MM.1S (cell line): ENCODE measurements around the gene CLK1.

Experiments
- DNase-seq: peaks from one replicate; pipeline ENCODE4 v3.0.0-alpha.2; 2015
- H2AFZ ChIP-seq: fragments of 300-600 bp; sonication (generic); 2 replicates; pipeline ENCODE4 v1.6.0; 2016; ENCODE audit warnings: antibody characterized with exemption, low read length
- H3F3A ChIP-seq: fragments of 300-600 bp; sonication (generic); 2 replicates; pipeline ENCODE4 v1.6.1; 2016; ENCODE audit warnings: mild to moderate bottlenecking, antibody characterized with exemption, low read length, moderate library complexity, mixed read lengths; ENCODE audit not compliant: insufficient read depth
- H3K27ac ChIP-seq: fragments of 300-600 bp; sonication (generic); 2 replicates; pipeline ENCODE4 v1.5.1; 2016; ENCODE audit warnings: mild to moderate bottlenecking, low read length
- H3K27me3 ChIP-seq: fragments of 300-600 bp; sonication (generic); replicated peaks from 2 replicates; pipeline ENCODE4 v1.6.0; 2016; ENCODE audit warnings: low read length; ENCODE audit not compliant: insufficient read depth
- H3K36me3 ChIP-seq: fragments of 300-600 bp; sonication (generic); replicated peaks from 2 replicates; pipeline ENCODE4 v1.6.1; 2016; ENCODE audit warnings: mild to moderate bottlenecking, low read length, mixed read lengths; ENCODE audit not compliant: insufficient read depth
- H3K4me1 ChIP-seq: fragments of 300-600 bp; sonication (generic); 2 replicates; pipeline ENCODE4 v1.6.1; 2016; ENCODE audit warnings: low read length, mixed read lengths
- H3K4me2 ChIP-seq: fragments of 300-600 bp; sonication (generic); 2 replicates; pipeline ENCODE4 v1.6.0; 2016; ENCODE audit warnings: low read depth, low read length
- H3K4me3 ChIP-seq: fragments of 300-600 bp; sonication (generic); 2 replicates; pipeline ENCODE4 v1.5.1; 2016; ENCODE audit warnings: low read length, mixed read lengths
- H3K79me2 ChIP-seq: fragments of 300-600 bp; sonication (generic); 2 replicates; pipeline ENCODE4 v1.6.1; 2016; ENCODE audit warnings: mixed run types, low read length, mixed read lengths
- H3K9ac ChIP-seq: fragments of 300-600 bp; sonication (generic); 2 replicates; pipeline ENCODE4 v1.6.1; 2016; ENCODE audit warnings: low read length, mixed read lengths
- H3K9me2 ChIP-seq: fragments of 300-600 bp; sonication (generic); replicated peaks from 2 replicates; pipeline ENCODE4 v1.6.1; 2016; ENCODE audit warnings: mild to moderate bottlenecking, low read length, mixed read lengths; ENCODE audit not compliant: insufficient read depth
- H3K9me3 ChIP-seq: fragments of 300-600 bp; sonication (generic); replicated peaks from 2 replicates; pipeline ENCODE4 v1.6.1; 2016; ENCODE audit warnings: mild to moderate bottlenecking, low read length, mixed read lengths; ENCODE audit not compliant: insufficient read depth
- H4K20me1 ChIP-seq: fragments of 300-600 bp; sonication (generic); 2 replicates; pipeline ENCODE4 v1.6.1; 2016; ENCODE audit warnings: mild to moderate bottlenecking, low read length, moderate library complexity, mixed read lengths; ENCODE audit not compliant: insufficient read depth
- EZH2 ChIP-seq: fragments of 300-600 bp; sonication (generic); optimal IDR thresholded peaks from 2 replicates; pipeline ENCODE3; 2017; ENCODE audit warnings: low read depth, mild to moderate bottlenecking, antibody characterized with exemption, low read length, mixed read lengths
- EZH2phosphoT487 ChIP-seq: fragments of 300-600 bp; sonication (generic); IDR thresholded peaks from 2 replicates; pipeline ENCODE4 v1.6.1; 2018; ENCODE audit warnings: antibody characterized with exemption, low read length
- TF ChIP-seq, protein P1 (sequence below): fragments of 300-600 bp; sonication (generic); IDR thresholded peaks from 2 replicates; pipeline ENCODE4 v1.5.1; 2016; ENCODE audit warnings: antibody characterized with exemption, low read length, mixed read lengths

Gene CLK1

DNA sequence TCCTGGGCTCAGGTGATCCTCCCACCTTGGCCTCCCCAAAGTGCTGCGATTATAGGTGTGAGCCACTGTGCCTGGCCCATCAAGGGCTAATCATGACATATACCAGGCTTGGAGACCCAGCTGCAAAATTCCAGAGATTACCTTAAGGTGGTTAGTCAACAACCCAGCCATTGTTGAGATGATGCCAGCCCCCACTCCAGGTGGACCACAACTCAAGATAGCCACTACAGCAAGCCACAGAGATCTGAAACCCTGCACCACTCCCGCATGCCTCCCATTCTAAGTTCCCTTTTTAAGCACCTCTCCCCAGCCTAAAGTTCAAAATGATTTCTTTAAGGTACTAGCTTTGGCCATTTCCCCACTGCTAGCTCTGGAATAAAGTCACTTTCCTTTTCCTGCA lies 4.6 kb upstream of the CLK1 start:
- peaks cover 9% of the 10 kb centered on the region for H3F3A ChIP-seq
- no peak overlapping the region for H3K27ac ChIP-seq
- peaks cover 6% of the 10 kb centered on the region for H3K79me2 ChIP-seq
- H2AFZ ChIP-seq: no peak overlapping the region
- H3K27me3 ChIP-seq: no peaks in the 10 kb centered on the region
- no peaks in the 10 kb centered on the region; the same call in 1 of the 2 replicates for H3K36me3 ChIP-seq
- no peaks in the 10 kb centered on the region for H3K9me2 ChIP-seq
- 0 out of 2 replicates have a peak, but pooled peaks cover 8% of the 10 kb centered on the region for H3K4me1 ChIP-seq
- DNase-seq: no peak
- no peak overlapping the region for H3K4me2 ChIP-seq
- no peak overlapping the region for H3K4me3 ChIP-seq
- TF ChIP-seq, protein P1, sequence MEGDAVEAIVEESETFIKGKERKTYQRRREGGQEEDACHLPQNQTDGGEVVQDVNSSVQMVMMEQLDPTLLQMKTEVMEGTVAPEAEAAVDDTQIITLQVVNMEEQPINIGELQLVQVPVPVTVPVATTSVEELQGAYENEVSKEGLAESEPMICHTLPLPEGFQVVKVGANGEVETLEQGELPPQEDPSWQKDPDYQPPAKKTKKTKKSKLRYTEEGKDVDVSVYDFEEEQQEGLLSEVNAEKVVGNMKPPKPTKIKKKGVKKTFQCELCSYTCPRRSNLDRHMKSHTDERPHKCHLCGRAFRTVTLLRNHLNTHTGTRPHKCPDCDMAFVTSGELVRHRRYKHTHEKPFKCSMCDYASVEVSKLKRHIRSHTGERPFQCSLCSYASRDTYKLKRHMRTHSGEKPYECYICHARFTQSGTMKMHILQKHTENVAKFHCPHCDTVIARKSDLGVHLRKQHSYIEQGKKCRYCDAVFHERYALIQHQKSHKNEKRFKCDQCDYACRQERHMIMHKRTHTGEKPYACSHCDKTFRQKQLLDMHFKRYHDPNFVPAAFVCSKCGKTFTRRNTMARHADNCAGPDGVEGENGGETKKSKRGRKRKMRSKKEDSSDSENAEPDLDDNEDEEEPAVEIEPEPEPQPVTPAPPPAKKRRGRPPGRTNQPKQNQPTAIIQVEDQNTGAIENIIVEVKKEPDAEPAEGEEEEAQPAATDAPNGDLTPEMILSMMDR: no peak
- TF ChIP-seq EZH2phosphoT487: no peak
- no peak for TF ChIP-seq EZH2
- H3K9ac ChIP-seq: no peak overlapping the region
- H4K20me1 ChIP-seq: no peaks in the 10 kb centered on the region
- no peaks in the 10 kb centered on the region for H3K9me3 ChIP-seq

DNA sequence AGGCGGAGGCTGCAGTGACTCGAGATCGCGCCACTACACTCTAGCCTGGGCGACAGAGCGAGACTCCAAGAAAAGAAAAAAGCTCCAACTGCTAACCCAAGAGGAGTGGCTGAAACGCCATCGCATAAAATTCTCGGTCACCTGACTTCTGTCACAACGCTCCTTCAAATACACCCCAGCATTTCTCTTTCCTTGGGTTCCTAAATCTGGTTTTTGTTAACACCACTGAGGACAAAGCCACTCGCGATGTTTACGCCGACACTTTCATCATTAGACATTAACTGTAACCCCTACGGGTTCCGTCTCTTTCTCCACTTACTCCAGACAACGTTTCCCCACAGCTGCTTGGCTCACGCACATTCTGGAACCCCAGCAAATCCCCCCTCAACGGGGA lies 679 bp downstream of the CLK1 start:
- no peak overlapping the region; the same call in 1 of the 2 replicates for H2AFZ ChIP-seq
- H3K9ac ChIP-seq: peak overlapping the region; percentile 99
- H3K27me3 ChIP-seq: no peaks in the 10 kb centered on the region
- H3K4me1 ChIP-seq: peaks cover 16% of the 10 kb centered on the region
- no peaks in the 10 kb centered on the region for H3K9me3 ChIP-seq
- H3F3A ChIP-seq: peaks cover 11% of the 10 kb centered on the region
- peak overlapping the region; percentile 87 for H3K4me3 ChIP-seq
- H3K79me2 ChIP-seq: peaks cover 58% of the 10 kb centered on the region
- no peaks in the 10 kb centered on the region for H3K9me2 ChIP-seq
- TF ChIP-seq, protein P1: no peak
- TF ChIP-seq EZH2phosphoT487 (no peak), EZH2 (no peak)
- DNase-seq: no peak
- H3K27ac ChIP-seq: peak overlapping the region; percentile 97
- H4K20me1 ChIP-seq: peaks cover 42% of the 10 kb centered on the region
- H3K4me2 ChIP-seq: peak overlapping the region; percentile 91; the same call in 1 of the 2 replicates
- peaks cover 27% of the 10 kb centered on the region; the same call in 1 of the 2 replicates for H3K36me3 ChIP-seq

DNA sequence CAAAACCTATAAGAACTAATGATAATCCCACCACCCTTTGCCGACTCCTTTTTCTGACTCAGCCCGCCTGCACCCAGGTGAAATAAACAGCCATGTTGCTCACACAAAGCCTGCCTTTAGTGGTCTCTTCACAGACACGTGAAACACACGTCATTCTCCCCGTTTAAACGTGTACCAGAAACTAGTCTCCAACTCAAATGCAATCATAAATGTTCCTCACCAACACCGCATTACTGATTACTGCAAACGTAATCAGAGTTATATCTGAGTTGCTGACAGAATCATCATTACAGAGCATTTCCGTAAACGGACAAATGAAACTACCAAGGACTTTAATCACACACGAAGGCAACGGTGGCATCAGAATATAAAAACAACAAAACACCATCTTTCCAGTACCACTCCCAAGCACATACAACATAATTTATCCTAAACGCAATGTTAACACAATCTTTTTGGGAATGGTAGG lies 1.9 kb downstream of the CLK1 start:
- peak overlapping the region; percentile 99 for H3K9ac ChIP-seq
- H3K4me3 ChIP-seq: peak overlapping the region; percentile 87
- peak overlapping the region; percentile 97; the same call in 1 of the 2 replicates for H3K27ac ChIP-seq
- no peaks in the 10 kb centered on the region for H3K27me3 ChIP-seq
- H3K79me2 ChIP-seq: peaks cover 70% of the 10 kb centered on the region
- peak overlapping the region; percentile 91 for H3K4me2 ChIP-seq
- no peaks in the 10 kb centered on the region for H3K9me3 ChIP-seq
- H3K36me3 ChIP-seq: peaks cover 37% of the 10 kb centered on the region
- H3K4me1 ChIP-seq: peaks cover 16% of the 10 kb centered on the region
- peaks cover 42% of the 10 kb centered on the region for H4K20me1 ChIP-seq
- H3F3A ChIP-seq: peaks cover 11% of the 10 kb centered on the region
- H3K9me2 ChIP-seq: no peaks in the 10 kb centered on the region
- TF ChIP-seq EZH2phosphoT487 (no peak), EZH2 (no peak)
- TF ChIP-seq, protein P1: no peak
- DNase-seq: peak; percentile 64
- no peak overlapping the region for H2AFZ ChIP-seq
